AG04450 (cell line): ENCODE measurements around the gene SLC29A3. TPM values are rescaled to one million over a fixed set of nuclear protein-coding genes. Genes with fewer than 3 reads are reported as not detected.

Experiments used
- CTCF ChIA-PET: fragments of 300-600, 350-600 bp; formaldehyde crosslinking; extraction: SDS; loops from one replicate; lab custom pipeline; 2022; ENCODE audit warnings: antibody characterized with exemption, inconsistent platforms; lab: Charles Lee
- POLR2A ChIA-PET: fragments of 350-600 bp; formaldehyde crosslinking; extraction: SDS; loops from one replicate; lab custom pipeline; 2021; ENCODE audit warnings: antibody characterized with exemption, inconsistent platforms; lab: Yijun Ruan, JAX
- DNase-seq: peaks from one replicate; pipeline ENCODE4 v3.0.0-alpha.2; 2011; ENCODE audit warnings: low read depth, low spot score
- H3K27ac ChIP-seq: one replicate; pipeline ENCODE4 v1.5.1; 2012; ENCODE audit warnings: low read depth, low read length, control low read depth
- H3K27me3 ChIP-seq: one replicate; pipeline ENCODE4 v1.6.0; 2012; ENCODE audit warnings: low read length; ENCODE audit not compliant: control insufficient read depth, insufficient read depth
- H3K4me3 ChIP-seq: 2 replicates; pipeline ENCODE4 v1.5.1; 2011; ENCODE audit warnings: mild to moderate bottlenecking, low read depth, low read length, control low read depth
- H3K9me3 ChIP-seq: 2 replicates; pipeline ENCODE4 v1.5.1; 2012; ENCODE audit warnings: low read length; ENCODE audit not compliant: control insufficient read depth, insufficient read depth
- polyA plus RNA-seq: library from polyadenylated mRNA; depleted of rRNA; stranded (reverse); fragments of >200 nt; gene quantifications from 2 replicates; pipeline ENCODE4 v1.2.3, GENCODE V29; 2011; rRNA removed
- TF ChIP-seq, protein P1 (sequence below): IDR thresholded peaks from 2 replicates; pipeline ENCODE4 v1.5.1; 2011; ENCODE audit warnings: low read depth, low read length, control low read depth, inconsistent platforms

The SLC29A3 gene
- polyA plus RNA-seq, 1 experiment = 2.4 TPM

DNA sequence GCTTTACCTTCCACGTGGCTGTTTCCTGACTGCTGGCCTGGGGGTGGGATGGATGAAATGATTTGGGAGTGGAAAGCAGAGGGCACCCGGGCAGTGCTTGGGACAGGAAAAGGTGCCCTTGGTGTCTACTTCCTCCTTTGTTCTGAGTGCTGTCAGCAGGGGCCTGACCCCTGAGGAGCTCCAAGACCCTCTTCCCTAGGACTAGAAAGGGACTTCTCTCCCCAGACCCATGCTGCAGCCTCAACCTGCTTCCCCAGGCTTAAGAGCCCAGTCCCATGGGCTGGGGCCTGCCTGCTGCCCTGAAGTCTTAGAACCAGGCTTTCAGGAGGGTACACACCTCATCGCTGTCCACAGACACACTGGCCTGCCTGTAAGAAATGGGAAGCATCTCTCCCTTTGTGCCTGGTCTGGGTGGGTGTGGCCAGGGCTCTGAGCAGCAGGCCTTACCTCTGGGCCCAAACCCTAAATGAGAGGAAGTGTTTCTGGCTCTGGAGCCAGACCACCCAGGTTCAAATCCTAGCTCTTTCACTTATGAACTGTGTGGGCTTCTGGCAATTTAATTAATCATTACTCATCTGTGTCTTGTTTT is 90.6 kb downstream of the SLC29A3 start:
- peaks cover 5% of the 10 kb centered on the region for H3K27me3 ChIP-seq
- H3K4me3 ChIP-seq = no peak overlapping the region
- no peaks in the 10 kb centered on the region for H3K9me3 ChIP-seq
- TF ChIP-seq, protein P1, sequence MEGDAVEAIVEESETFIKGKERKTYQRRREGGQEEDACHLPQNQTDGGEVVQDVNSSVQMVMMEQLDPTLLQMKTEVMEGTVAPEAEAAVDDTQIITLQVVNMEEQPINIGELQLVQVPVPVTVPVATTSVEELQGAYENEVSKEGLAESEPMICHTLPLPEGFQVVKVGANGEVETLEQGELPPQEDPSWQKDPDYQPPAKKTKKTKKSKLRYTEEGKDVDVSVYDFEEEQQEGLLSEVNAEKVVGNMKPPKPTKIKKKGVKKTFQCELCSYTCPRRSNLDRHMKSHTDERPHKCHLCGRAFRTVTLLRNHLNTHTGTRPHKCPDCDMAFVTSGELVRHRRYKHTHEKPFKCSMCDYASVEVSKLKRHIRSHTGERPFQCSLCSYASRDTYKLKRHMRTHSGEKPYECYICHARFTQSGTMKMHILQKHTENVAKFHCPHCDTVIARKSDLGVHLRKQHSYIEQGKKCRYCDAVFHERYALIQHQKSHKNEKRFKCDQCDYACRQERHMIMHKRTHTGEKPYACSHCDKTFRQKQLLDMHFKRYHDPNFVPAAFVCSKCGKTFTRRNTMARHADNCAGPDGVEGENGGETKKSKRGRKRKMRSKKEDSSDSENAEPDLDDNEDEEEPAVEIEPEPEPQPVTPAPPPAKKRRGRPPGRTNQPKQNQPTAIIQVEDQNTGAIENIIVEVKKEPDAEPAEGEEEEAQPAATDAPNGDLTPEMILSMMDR = no peak
- ChIA-PET CTCF (no interaction called here), POLR2A (no interaction called here)
- no peak overlapping the region for H3K27ac ChIP-seq
- no peak for DNase-seq

Other genes starting within 250 kb of the SLC29A3 start
- 8.1 and 10.2 TPM in 2 replicates for gene UNC5B, start 106.7 kb upstream of the SLC29A3 start, polyA plus RNA-seq
- gene CDH23, start 77.7 kb downstream of the SLC29A3 start, polyA plus RNA-seq = 0.01 TPM in 2 replicates